ENCODE results near the gene DNAJC16.

Gene DNAJC16

DNA sequence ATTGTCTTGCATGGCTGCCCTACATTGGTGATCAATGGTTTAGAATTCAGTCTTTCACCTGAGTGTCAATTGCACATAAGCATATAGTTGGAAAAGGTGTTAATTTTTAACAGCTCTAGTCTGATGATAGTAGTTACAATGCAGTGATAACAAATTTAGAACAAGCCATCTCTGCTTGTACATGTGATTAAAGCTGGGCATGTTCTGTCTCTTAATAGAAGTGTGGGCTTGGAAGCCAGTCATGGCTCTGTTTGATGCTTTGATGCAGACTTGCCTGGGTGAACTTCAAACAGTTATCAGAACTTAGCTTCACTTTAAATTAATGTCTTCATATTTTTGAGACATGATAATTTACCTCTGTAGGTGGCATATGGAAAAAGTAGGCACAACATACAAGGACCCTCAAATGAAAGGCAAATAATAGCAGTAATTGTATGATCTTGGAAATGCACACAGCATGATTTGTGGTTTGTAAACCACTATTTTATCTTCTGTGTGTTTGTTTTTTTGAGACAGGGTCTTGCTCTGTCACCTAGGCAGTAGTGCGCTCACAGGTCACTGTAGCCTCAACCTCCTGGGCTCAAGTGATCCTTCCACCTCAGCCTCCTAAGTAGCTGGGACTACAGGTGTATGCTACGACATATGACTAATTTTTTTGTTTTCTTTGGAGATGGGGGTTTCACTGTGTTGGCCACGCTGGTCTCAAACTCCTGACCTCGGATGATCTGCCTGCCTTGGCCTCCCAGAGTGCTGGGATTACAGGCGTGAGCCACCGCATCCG lies 94.4 kb downstream of the DNAJC16 start:
- DNase-seq (ENCODE audit: low spot score): no peak

DNA sequence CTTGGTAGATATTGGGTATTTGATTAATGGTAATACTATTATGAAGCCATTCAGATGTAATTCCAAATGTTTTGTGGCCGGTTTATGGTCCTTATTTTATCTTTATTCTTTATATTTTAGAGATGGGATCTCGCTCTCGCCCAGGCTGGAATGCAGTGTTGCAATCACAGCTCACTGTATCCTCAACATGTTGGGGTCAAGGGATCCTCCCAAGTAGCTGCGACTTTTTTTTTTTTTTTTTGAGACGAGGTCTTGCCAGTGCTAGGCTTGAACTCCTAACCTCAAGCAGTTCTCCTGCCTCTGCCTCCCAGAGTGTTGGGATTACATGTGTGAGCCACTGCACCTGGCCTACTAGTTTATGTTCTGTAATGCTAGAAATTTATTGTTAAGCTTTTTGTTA lies 95.3 kb downstream of the DNAJC16 start:
- DNase-seq (ENCODE audit: low spot score): no peak

DNA sequence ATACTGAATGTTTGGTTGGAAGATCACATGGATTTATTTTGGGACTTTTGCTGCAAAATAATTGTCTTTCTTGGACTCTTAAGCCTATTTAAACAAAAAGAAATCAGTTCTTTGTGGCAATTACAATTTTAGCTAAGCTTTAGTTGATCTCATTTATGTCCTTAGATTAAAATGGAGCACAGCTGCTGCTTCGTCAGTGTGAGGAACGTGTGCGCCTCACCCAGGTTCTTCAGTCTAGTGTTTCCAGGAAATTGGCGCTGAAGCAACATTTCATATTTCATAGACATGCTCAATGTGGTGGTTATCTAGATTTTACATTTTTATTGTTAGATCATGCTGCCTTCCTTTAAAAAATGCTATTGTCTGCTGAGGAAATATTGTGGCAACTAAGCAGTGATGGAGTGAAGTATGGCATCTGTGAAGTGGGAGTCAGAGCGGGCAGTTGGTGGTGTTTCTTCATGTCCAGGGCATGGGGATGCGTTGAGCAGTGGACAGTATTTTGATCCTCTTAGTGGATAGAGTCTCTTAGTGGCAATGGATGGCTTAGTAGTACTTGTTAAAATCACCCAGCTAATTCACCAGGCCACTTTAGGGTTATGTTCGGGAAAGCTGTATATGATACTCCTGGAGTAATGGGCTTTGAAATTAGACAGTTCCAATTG lies 96.2 kb downstream of the DNAJC16 start:
- no peak for DNase-seq (ENCODE audit: low spot score)

DNA sequence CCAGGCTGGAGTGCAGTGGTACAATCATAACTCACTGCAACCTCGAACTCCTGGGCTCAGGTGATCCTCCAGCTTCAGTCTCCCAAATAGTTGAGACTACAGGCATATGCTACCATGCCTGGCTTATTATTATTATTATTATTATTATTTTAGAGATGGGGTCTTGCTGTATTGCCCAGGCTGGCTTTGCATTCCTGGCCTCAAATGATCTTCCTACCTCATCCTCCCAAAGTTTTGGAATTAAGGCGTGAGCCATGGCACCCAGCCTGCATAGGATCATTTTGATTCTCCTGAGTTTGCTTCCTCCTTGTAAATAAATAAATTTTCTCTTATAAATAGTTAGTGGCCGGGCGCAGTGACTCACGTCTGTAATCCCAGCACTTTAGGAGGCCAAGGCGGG lies 96.8 kb downstream of the DNAJC16 start:
- DNase-seq (ENCODE audit: low spot score): no peak

DNA sequence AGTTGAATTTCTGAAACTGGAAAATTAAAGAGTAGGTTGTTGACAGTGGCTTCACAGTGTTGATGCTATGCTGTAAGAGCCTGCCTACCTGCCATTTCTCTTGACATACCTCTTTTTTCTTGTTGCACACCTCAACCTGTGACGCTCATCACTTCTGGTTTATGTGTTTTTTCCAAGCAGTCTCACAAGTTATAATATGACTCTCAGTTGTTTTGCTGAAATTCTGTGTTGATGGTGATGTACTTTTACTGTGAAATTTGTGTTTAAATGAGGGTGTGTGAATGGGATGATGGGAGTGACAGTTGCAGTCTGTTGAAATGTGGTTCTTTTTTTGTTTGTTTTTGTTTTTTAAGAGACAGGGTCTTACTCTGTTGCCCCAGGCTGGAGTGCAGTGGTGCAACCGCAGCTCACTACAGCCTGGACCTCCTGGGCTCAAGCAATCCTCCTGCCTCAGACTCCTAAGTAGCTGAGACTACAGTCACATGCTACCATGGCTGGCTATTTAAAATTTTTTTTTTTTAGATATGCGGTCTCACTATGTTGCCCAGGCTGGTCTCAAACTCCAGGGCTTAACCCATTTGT lies 97.6 kb downstream of the DNAJC16 start:
- DNase-seq (ENCODE audit: low spot score): no peak

DNA sequence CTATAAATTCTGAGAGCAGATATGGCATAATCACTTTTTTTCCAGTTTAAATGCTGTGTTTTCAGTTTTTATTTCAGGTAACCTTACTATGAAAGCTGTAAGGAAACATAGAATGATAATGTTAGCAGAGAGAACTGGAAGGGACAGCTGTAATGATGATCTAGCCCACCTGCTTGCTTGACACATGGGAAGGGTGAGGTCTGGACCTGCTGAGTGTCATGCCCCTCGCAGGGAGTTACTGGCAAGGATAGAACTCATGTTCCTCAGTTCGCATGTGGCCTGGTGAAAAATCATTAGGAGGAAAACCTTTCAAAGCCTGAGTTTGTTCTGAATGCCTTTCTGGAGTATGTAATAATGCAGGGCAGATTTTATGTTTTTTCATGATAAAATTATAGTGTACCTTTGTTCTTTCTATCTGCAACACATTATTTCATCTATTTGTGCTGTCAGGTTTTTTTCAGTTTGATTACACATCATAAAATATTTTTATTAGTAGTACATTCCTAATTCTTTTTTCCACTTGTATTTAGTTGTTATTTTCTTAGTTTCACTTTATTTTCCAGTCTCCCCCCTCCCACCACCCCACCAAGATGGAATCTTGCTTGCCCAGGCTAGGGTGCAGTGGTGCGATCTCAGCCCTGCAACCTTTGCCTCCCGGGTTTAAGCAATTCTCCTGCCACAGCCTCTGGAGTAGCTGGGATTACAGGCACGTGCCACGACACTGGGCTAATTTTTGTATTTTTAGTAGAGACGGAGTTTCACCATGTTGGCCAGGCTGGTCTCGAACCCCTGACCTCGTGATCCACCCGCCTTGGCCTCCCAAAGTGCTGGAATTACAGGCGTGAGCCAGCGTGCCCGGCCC lies 98.6 kb downstream of the DNAJC16 start:
- no peak for DNase-seq (ENCODE audit: low spot score)
